ENCODE results near the gene PTPN1. TPM values are rescaled to one million over a fixed set of nuclear protein-coding genes. Genes with fewer than 3 reads are reported as not detected.

Gene PTPN1
- total RNA-seq, 1 donor from 2014 or later = 26.0 TPM

- Mint-ChIP-seq H3K4me3 (ENCODE audit: low read depth) (no peak overlapping the region), H3K27me3 (no peaks in the 10 kb centered on the region), H3K27ac (no peak overlapping the region), H3K9me3 (ENCODE audit: low read depth) (no peaks in the 10 kb centered on the region), H3K4me1 (ENCODE audit: low read depth) (no peaks in the 10 kb centered on the region), H3K36me3 (ENCODE audit: insufficient read depth) (no peaks in the 10 kb centered on the region)
- no peak for DNase-seq (ENCODE audit: low spot score, unreplicated experiment)
- no peak for TF ChIP-seq CTCF (IDR thresholded peaks at IDR 0.05; ENCODE audit: unreplicated experiment)
These were observed 97.9 kb downstream of the PTPN1 start for GRCh38 chr20:50607850-50608749.

DNA sequence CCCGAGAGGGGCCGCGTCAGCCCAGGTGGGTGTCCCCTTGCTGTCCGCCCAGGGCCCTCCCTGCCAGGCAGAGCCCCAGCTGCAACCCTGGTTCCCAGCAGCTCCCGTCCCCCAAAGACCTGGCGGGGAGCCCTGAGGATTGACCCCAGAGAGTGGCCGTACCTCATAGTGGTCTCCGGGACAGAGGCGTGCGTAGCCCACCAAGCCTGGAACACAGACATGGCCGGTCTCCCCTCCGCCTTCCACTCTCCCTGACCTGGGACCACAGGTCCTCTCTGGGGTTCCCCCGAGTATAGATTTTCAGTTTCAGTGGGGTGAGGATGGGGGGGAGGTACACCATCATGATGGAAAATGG is 98.5 kb downstream of the PTPN1 start:
- no peaks in the 10 kb centered on the region for H3K4me1 Mint-ChIP-seq (ENCODE audit: low read depth)
- no peaks in the 10 kb centered on the region for H3K9me3 Mint-ChIP-seq (ENCODE audit: low read depth)
- TF ChIP-seq CTCF (IDR thresholded peaks at IDR 0.05; ENCODE audit: unreplicated experiment) = no peak
- no peak for DNase-seq (ENCODE audit: low spot score, unreplicated experiment)
- H3K27ac Mint-ChIP-seq = no peak overlapping the region
- H3K4me3 Mint-ChIP-seq (ENCODE audit: low read depth) = no peak overlapping the region
- no peaks in the 10 kb centered on the region for H3K27me3 Mint-ChIP-seq
- no peaks in the 10 kb centered on the region for H3K36me3 Mint-ChIP-seq (ENCODE audit: insufficient read depth)

DNA sequence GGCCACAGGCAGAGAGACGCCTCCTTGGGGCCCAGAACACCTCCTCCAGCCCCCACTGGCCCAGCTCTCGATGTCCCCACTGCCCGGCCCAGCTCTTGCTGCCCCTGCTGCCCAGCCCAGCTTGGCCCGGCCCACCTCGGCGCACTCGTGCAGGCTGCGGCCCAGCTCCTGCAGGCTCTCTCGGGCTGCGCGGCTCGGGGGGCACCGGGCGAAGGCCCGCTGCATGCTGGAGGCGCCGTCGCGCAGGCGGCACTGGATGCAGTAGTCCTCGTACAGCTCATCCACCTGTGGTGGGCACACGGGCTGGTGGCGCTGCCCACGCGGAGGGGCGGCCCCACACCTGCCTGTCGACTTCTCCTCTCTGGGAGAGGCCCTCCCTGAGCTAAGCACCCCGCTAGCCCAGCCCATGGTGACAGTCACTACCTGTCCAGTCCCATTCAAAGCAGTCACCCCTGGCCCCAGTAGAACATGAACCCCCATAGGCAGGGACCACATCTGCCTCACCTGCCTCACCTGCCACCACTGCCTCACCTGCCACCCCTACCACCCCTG is 99.3 kb downstream of the PTPN1 start:
- Mint-ChIP-seq H3K4me1 (ENCODE audit: low read depth) (no peaks in the 10 kb centered on the region), H3K4me3 (ENCODE audit: low read depth) (no peak overlapping the region), H3K9me3 (ENCODE audit: low read depth) (no peaks in the 10 kb centered on the region), H3K36me3 (ENCODE audit: insufficient read depth) (no peaks in the 10 kb centered on the region), H3K27me3 (no peaks in the 10 kb centered on the region), H3K27ac (no peak overlapping the region)
- no peak for TF ChIP-seq CTCF (IDR thresholded peaks at IDR 0.05; ENCODE audit: unreplicated experiment)
- DNase-seq (ENCODE audit: low spot score, unreplicated experiment) = no peak

DNA sequence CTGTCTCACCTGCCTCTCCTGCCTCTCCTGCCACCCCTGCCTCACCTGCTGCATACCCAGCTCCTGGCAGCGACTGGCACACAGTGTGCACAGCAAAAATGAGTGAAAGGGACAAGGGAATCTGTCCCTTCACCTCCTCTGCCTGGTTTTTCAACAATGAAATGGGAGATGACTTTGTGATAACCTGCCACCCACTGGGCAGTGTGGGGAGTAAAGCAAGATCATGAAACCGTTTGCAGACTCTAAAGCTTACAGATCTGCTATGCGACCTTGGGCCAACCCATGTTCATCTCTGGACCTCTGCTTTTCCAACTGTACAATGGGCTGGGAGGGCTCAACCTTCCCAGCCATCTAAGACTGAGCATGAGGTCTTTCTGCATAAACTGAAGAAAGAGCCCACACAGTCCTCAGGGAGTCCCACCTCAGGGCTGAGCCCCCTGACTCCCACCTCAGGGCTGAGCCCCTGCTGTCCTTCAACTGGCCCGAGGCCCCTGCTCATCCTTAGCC is 100.1 kb downstream of the PTPN1 start:
- Mint-ChIP-seq H3K4me1 (ENCODE audit: low read depth) (no peaks in the 10 kb centered on the region), H3K36me3 (ENCODE audit: insufficient read depth) (no peaks in the 10 kb centered on the region), H3K9me3 (ENCODE audit: low read depth) (no peaks in the 10 kb centered on the region), H3K27ac (no peak overlapping the region), H3K27me3 (no peaks in the 10 kb centered on the region), H3K4me3 (ENCODE audit: low read depth) (no peak overlapping the region)
- TF ChIP-seq CTCF (IDR thresholded peaks at IDR 0.05; ENCODE audit: unreplicated experiment) = no peak
- no peak for DNase-seq (ENCODE audit: low spot score, unreplicated experiment)

DNA sequence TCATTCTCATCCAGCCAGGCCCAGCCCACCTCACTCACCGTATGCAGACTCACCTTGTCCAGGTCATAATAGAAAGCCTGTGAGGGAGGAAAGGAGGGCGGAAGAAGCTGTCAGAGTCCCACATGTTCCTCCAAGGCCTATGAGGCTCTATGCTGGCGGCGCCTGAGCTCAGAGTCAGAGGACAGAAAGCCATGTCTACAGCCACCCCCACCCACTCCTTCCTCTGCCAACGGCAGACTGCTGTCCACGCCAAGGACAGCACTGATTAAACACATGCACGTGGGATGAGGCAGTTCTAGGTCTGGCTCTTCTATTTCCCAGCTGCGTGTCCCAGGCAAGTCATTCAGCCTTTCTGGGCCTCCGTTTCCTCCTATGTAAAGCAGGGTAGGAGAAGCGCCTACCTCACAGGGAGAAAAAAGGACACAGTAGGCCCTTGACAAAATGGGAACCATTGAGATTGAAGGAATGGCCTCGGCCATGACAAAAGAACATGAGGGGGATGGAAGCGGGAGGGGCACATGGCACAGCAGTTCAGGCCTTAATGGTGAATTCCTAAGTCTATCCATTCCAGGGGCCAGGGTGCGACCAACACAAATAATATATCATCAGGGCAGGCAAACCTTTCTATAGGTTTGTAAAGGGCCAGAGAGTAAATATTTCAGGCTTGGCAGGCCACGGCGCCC is 101.1 kb downstream of the PTPN1 start:
- no peak overlapping the region for H3K4me3 Mint-ChIP-seq (ENCODE audit: low read depth)
- H3K9me3 Mint-ChIP-seq (ENCODE audit: low read depth) = no peaks in the 10 kb centered on the region
- H3K36me3 Mint-ChIP-seq (ENCODE audit: insufficient read depth) = no peaks in the 10 kb centered on the region
- TF ChIP-seq CTCF (IDR thresholded peaks at IDR 0.05; ENCODE audit: unreplicated experiment) = no peak
- H3K27me3 Mint-ChIP-seq = no peaks in the 10 kb centered on the region
- H3K4me1 Mint-ChIP-seq (ENCODE audit: low read depth) = no peaks in the 10 kb centered on the region
- DNase-seq (ENCODE audit: low spot score, unreplicated experiment) = no peak
- no peak overlapping the region for H3K27ac Mint-ChIP-seq
